Bronchial epithelial cell (primary cell): ENCODE measurements around the gene MOB4. TPM values are rescaled to one million over a fixed set of nuclear protein-coding genes. Genes with fewer than 3 reads are reported as not detected.
"Not testable (repeated sequence)": the region's sequence is repeated elsewhere in the genome, so short reads cannot be mapped to it uniquely, and the experiment has no call there.

Experiments
- DNase-seq: peaks from one replicate; pipeline ENCODE4 v3.0.0-alpha.2; 2010; ENCODE audit warnings: low read depth
- FAIRE-seq: peaks from 2 replicates; lab custom pipeline; 2011; peaks lifted over from hg19 to GRCh38; lab: Jason Lieb, UNC
- H3K27me3 ChIP-seq: 2 replicates; pipeline ENCODE4 v1.5.1; 2011; ENCODE audit warnings: low read length; ENCODE audit not compliant: control insufficient read depth, insufficient read depth
- H3K36me3 ChIP-seq: 2 replicates; pipeline ENCODE4 v1.5.1; 2011; ENCODE audit warnings: low read length; ENCODE audit not compliant: control insufficient read depth, insufficient read depth
- H3K4me3 ChIP-seq: 2 replicates; pipeline ENCODE4 v1.5.1; 2011; ENCODE audit warnings: mild to moderate bottlenecking, low read depth, low read length, control low read depth
- total RNA-seq: library from RNA; depleted of rRNA; stranded (reverse); fragments of >200 nt; gene quantifications from 2 replicates; pipeline ENCODE4 v1.2.1, GENCODE V29; 2014
- TF ChIP-seq, protein P1 (sequence below): IDR thresholded peaks from 2 replicates; pipeline ENCODE4 v1.5.1; 2011; ENCODE audit warnings: mild to moderate bottlenecking, moderate library complexity, low read length, control low read depth, inconsistent platforms; ENCODE audit not compliant: insufficient read depth, severe bottlenecking

MOB4 gene
- 15.0 and 22.1 TPM in 2 replicates for total RNA-seq

DNA sequence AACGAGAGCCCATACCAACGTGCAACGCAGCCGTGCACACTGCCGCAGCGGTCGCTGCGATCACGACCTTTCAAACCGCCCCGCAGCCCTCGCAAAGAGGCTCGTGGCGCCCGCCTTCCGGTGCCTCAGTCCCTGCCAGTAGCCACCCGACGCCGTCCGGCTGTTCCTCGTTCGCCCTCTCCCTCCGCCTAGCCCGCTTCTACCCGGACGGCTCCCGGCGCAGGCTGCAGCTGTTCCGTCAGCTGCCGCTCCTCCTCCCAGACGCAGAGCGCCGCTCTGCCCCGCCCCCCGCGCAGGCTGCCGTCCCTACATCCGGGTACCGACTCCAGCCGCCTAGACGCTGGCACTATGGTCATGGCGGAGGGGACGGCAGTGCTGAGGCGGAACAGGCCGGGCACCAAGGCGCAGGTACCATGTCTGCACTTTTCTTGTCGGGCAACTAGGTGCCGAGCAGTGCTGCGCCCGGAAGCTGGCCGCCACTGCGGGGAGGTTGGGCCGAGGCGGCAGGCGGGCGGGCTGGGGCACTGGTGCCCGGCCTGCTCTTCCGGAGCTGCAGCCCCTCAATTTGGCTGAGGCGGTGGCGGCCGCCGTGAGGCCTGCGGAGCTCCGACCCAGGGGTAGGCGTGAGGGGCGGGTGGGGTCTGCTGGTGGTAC lies at the start of gene MOB4:
Gene MOB4, plus strand, starts transcription at position 328 of the 654 bp plus-strand sequence. Its CDS starts 21 bp downstream, at position 349.
- no peak for FAIRE-seq
- Histone ChIP-seq H3K4me3 (peak within 1 kb of the TSS; percentile 88), H3K27me3 (no peaks in the 10 kb centered on the region), H3K36me3 (no peaks in the 10 kb centered on the region)
- DNase-seq: peak; percentile 82
- TF ChIP-seq, protein P1, sequence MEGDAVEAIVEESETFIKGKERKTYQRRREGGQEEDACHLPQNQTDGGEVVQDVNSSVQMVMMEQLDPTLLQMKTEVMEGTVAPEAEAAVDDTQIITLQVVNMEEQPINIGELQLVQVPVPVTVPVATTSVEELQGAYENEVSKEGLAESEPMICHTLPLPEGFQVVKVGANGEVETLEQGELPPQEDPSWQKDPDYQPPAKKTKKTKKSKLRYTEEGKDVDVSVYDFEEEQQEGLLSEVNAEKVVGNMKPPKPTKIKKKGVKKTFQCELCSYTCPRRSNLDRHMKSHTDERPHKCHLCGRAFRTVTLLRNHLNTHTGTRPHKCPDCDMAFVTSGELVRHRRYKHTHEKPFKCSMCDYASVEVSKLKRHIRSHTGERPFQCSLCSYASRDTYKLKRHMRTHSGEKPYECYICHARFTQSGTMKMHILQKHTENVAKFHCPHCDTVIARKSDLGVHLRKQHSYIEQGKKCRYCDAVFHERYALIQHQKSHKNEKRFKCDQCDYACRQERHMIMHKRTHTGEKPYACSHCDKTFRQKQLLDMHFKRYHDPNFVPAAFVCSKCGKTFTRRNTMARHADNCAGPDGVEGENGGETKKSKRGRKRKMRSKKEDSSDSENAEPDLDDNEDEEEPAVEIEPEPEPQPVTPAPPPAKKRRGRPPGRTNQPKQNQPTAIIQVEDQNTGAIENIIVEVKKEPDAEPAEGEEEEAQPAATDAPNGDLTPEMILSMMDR: no peak

DNA sequence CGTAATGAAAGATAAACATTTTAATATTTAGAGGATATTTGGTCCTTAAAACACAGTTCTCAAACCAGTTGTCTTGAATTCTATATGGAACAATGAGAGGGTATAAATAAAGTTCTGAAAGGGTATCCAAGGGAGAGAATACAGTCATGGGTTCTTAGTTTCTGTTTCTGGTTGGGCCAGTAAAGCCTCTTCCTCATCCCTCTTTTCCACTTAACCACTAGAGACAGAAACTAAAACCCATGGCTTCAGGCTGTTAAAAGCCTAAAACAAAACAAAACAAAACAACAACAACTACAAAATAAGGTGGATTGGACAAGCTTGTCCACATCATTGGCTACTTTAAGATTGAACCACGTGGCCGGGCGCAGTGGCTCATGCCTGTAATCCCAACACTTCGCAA lies 43.7 kb upstream of the MOB4 start:
- FAIRE-seq: no peak
- Histone ChIP-seq H3K27me3 (no peaks in the 10 kb centered on the region), H3K4me3 (no peak overlapping the region), H3K36me3 (peaks cover 7% of the 10 kb centered on the region)
- TF ChIP-seq, protein P1: no peak
- DNase-seq: no peak

DNA sequence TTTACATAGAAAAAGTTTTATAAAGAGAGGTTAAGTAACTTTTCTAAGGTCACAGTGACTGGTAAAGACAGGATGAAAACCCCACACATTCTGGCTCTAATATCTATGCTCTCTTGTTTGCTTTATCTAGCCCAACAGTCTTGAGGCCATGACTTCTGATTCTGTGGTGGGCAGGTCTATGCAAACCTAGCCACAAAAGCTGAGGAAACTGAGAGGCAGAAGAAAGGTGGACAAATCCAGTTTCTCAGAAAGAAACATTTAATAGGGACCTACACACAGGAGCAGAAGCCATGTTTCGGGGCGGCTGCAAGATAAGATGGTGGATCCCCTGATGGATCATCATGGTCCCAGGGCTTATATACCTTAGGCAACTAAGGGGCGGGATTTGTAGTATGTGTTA lies 38.1 kb upstream of the MOB4 start:
- peaks cover 7% of the 10 kb centered on the region for H3K36me3 ChIP-seq
- DNase-seq (no peak), FAIRE-seq (no peak)
- H3K27me3 ChIP-seq: no peaks in the 10 kb centered on the region
- no peak overlapping the region for H3K4me3 ChIP-seq
- TF ChIP-seq, protein P1: no peak

DNA sequence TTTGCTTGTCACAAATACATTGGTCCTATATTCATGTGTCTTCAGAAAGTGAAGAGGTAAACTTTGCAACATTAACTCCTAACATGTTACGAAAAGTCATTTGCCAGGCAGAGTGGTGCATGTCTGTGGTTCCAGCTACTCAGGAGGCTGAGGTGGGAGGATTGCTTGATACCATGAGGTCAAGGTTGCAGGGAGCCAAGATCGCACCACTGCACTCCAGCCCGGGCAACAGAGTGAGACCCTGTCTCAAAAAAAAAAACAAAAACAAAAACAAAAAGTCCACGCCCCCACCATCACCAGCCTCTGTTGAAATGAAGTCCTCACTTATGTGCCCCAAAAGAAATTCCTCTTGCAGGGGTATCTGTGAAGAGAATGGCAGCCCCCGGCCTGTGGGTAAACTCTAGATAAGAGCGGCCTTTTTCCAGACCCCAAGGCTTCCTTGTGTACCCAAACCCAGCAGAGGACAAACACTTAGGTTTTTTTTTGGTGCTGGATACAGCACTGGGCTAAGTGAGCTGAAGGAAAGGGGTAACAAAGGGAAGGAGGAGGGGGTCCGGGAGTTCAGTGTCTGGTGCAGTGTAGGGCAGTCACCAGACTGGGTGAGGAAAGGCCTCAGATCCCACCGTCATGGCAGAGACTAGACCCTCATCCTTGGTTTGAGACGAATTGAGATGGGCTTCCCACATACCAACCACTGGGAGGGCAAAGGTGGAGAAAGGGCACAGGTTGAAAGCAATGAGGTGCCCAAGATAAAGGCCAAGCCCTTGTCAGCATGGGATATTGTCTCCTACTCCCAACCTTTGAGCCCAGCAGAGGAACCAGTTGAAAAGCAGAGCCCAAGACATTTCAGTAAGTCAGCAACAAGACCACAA lies 35.5 kb upstream of the MOB4 start:
- TF ChIP-seq, protein P1: no peak
- no peak for FAIRE-seq
- DNase-seq: no peak
- H3K4me3 ChIP-seq: no peak overlapping the region
- no peaks in the 10 kb centered on the region for H3K27me3 ChIP-seq
- peaks cover 2% of the 10 kb centered on the region for H3K36me3 ChIP-seq

DNA sequence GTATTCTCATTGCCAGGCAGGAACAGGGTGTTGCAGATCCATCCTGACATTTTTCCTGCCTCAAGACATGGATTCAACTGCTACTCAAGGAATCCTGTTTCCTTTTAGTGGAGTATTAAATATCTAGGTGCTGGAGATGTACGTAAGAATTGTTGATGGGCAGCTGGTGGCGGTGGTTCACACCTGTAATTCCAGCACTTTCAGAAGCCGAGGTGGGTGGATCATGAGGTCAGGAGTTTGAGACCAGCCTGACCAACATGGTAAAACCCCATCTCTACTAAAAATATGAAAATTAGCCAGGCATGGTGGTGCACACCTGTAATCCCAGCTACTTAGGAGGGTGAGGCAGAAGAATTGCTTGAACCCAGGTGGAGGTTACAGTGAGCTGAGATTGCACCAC lies 31.6 kb upstream of the MOB4 start:
- H3K36me3 ChIP-seq, H3K27me3 ChIP-seq, H3K4me3 ChIP-seq, FAIRE-seq, DNase-seq: not testable (repeated sequence)

DNA sequence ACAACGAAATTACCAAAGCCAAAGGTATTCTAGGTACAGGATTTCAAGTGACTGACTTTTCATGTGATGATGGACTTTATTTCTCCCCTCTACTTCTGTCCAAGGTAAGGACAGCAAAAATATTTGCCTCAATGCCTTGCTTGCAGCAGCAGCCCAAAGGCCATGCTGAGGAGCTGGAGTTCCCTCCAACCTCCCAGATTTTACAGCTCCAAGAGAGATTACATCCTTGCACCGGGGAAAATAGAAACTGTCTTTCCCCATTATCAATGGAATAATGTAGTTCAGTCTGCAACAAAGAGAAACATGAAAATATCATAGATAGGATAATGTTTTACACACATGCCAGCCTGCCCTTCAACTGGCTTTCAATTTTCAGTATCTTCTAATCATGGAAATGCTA lies 29.7 kb upstream of the MOB4 start:
- no peak for FAIRE-seq

More for the DNA sequence above, 29.7 kb upstream of the MOB4 start:
- DNase-seq: no peak
- H3K36me3 ChIP-seq: peaks cover 13% of the 10 kb centered on the region
- TF ChIP-seq, protein P1: no peak
- no peaks in the 10 kb centered on the region for H3K27me3 ChIP-seq
- no peak overlapping the region for H3K4me3 ChIP-seq
